ENCODE results near the gene NEK7. TPM values are rescaled to one million over a fixed set of nuclear protein-coding genes. Genes with fewer than 3 reads are reported as not detected.

Gene NEK7
- total RNA-seq, 1 donor from 2014 or later: 98.1 TPM

- Histone ChIP-seq H3K27me3 (ENCODE audit: low read depth) (no peaks in the 10 kb centered on the region), H3K4me3 (no peak overlapping the region), H3K36me3 (no peaks in the 10 kb centered on the region), H3K27ac (no peak overlapping the region), H3K9me3 (no peaks in the 10 kb centered on the region), H3K4me1 (peaks cover 85% of the 10 kb centered on the region)
- DNase-seq (no peak), ATAC-seq (no peak)
- TF ChIP-seq CTCF (IDR thresholded peaks at IDR 0.05): no peak
- intact Hi-C loops (cut with DNase I): no loop called here
Measured at GRCh38 chr1:198166900-198167299, 10.1 kb downstream of the NEK7 start.

DNA sequence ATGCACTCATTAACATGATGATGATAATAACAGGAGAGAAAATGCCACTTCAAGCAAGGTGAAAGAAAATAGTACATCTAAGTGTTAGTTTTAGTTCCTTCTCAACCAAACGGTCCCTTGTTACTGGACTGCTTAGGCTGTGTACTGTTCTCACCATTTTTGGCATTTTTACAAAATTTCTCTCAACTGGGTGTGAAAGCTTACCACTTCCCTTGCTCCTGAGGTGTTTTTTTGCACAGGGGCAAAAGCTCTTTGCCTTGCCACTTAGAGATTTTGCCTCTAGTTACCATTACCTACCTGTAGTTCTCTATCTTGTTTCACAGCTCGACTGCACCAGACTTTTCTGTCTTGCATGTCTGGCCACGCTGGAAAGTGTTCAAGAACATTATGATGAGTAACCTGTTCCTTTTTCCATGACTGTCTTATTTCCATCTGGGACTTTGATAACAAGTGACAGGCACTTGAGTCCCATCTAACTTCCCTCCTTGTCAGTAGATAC lies 10.7 kb downstream of the NEK7 start:
- intact Hi-C loops (cut with DNase I): no loop called here
- ATAC-seq: peak; percentile 57 to 68
- H3K36me3 ChIP-seq: no peaks in the 10 kb centered on the region
- H3K4me1 ChIP-seq: peaks cover 85% of the 10 kb centered on the region
- H3K27ac ChIP-seq: no peak overlapping the region
- DNase-seq: no peak
- TF ChIP-seq CTCF (IDR thresholded peaks at IDR 0.05): no peak
- H3K9me3 ChIP-seq: no peaks in the 10 kb centered on the region
- H3K4me3 ChIP-seq: no peak overlapping the region
- no peaks in the 10 kb centered on the region for H3K27me3 ChIP-seq (ENCODE audit: low read depth)

- no peaks in the 10 kb centered on the region for H3K36me3 ChIP-seq
- ATAC-seq (no peak), DNase-seq (no peak)
- no peaks in the 10 kb centered on the region for H3K9me3 ChIP-seq
- H3K27ac ChIP-seq: no peak overlapping the region
- no peak for TF ChIP-seq CTCF (IDR thresholded peaks at IDR 0.05)
- H3K4me1 ChIP-seq: peaks cover 85% of the 10 kb centered on the region
- intact Hi-C loops (cut with DNase I): no loop called here
- no peak overlapping the region for H3K4me3 ChIP-seq
- no peaks in the 10 kb centered on the region for H3K27me3 ChIP-seq (ENCODE audit: low read depth)
Measured at GRCh38 chr1:198168227-198168626, 11.4 kb downstream of the NEK7 start.

DNA sequence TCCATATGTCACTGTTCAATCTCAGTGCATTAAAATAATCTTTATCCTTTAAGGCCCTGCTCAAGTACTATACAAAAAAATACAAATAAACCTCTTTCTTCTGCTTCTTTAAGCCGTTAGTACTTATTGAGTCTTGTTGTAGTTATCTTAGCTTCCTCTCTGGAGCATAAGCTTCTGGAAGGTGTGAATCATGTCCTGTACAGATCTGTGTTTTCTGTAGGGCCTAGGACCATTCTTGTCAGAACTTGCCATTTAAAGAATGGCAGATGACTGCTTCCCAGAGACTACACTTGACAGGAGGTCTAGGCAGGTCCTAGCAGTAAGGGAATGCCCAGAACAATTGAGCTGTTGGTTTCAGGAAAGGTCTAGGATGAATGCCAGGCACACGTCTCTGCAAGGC lies 12.9 kb downstream of the NEK7 start:
- no peaks in the 10 kb centered on the region for H3K36me3 ChIP-seq
- H3K27me3 ChIP-seq (ENCODE audit: low read depth): no peaks in the 10 kb centered on the region
- H3K4me1 ChIP-seq: peaks cover 87% of the 10 kb centered on the region
- ATAC-seq (no peak), DNase-seq (no peak)
- H3K4me3 ChIP-seq: no peak overlapping the region
- no peaks in the 10 kb centered on the region for H3K9me3 ChIP-seq
- H3K27ac ChIP-seq: no peak overlapping the region
- no peak for TF ChIP-seq CTCF (IDR thresholded peaks at IDR 0.05)
- intact Hi-C loops (cut with DNase I): no loop called here

- Histone ChIP-seq H3K9me3 (no peaks in the 10 kb centered on the region), H3K4me1 (peaks cover 94% of the 10 kb centered on the region), H3K27ac (no peak overlapping the region), H3K4me3 (no peak overlapping the region), H3K27me3 (ENCODE audit: low read depth) (no peaks in the 10 kb centered on the region), H3K36me3 (no peaks in the 10 kb centered on the region)
- DNase-seq: no peak
- TF ChIP-seq CTCF (IDR thresholded peaks at IDR 0.05): no peak
- intact Hi-C loops (cut with DNase I): no loop called here
- no peak for ATAC-seq
Measured at GRCh38 chr1:198171667-198172540, 15.1 kb downstream of the NEK7 start.

Data from lower lobe of right lung (tissue), 2 donors.